Suppressor macrophage treated with lipopolysaccharide for 1 hour (primary cell): ENCODE data around the gene ZFP1.
"Not testable (repeated sequence)": the region's sequence is repeated elsewhere in the genome, so short reads cannot be mapped to it uniquely, and the experiment has no call there.

Experiments used
- DNase-seq, 3 donors: peaks; one replicate each; pipeline ENCODE4 v3.0.0-alpha.2; 2020 to 2022

The ZFP1 gene

GRCh38 chr16:75205438-75205837, 57.1 kb downstream of the ZFP1 start:
- DNase-seq, result not testable (repeated sequence)

- DNase-seq, result not testable (repeated sequence)
These were observed 57.8 kb downstream of the ZFP1 start for GRCh38 chr16:75205961-75206748.

GRCh38 chr16:75206749-75207451, 58.6 kb downstream of the ZFP1 start, which contains the start of gene CTRB2:
CTRB2 (minus strand) TSS chr16:75207161; CDS start chr16:75207141, 20 bp downstream.
- DNase-seq, result peak in 1 of 3 donors; percentile 21

- DNase-seq, result no peak
These were observed 59.5 kb downstream of the ZFP1 start for GRCh38 chr16:75207831-75208230.

GRCh38 chr16:75208242-75208825, 60.0 kb downstream of the ZFP1 start:
- DNase-seq, result no peak

- DNase-seq, result no peak
These were observed 60.7 kb downstream of the ZFP1 start for GRCh38 chr16:75208861-75209505.

- DNase-seq, result not testable (repeated sequence)
These were observed 61.2 kb downstream of the ZFP1 start for GRCh38 chr16:75209514-75209913.

GRCh38 chr16:75209944-75210343, 61.6 kb downstream of the ZFP1 start:
- DNase-seq, result no peak

GRCh38 chr16:75211286-75211685, 63.0 kb downstream of the ZFP1 start:
- not testable (repeated sequence) for DNase-seq

GRCh38 chr16:75216127-75216526, 67.8 kb downstream of the ZFP1 start:
- DNase-seq, result no peak

GRCh38 chr16:75216576-75216975, 68.3 kb downstream of the ZFP1 start:
- no peak for DNase-seq

- DNase-seq, result no peak
These were observed 69.1 kb downstream of the ZFP1 start for GRCh38 chr16:75217389-75217851.

- peak; percentile 43 to 52 (median 48) for DNase-seq
These were observed 70.1 kb downstream of the ZFP1 start, which contains the start of gene CTRB1 for GRCh38 chr16:75218256-75219076. CTRB1 (plus strand) TSS chr16:75218988; CDS start chr16:75219008, 20 bp downstream.

- DNase-seq, result no peak
These were observed 70.8 kb downstream of the ZFP1 start for GRCh38 chr16:75219088-75219487.

GRCh38 chr16:75219838-75220237, 71.5 kb downstream of the ZFP1 start:
- peak in 1 of 3 donors; percentile 40 for DNase-seq
